KMS-11 (cell line): ENCODE data around the gene MOCS1.

ENCODE experiments used
- H2AFZ ChIP-seq: fragments of 200-600 bp; sonication (generic); 2 replicates; pipeline ENCODE4 v1.6.1; 2016; ENCODE audit warnings: antibody characterized with exemption, mixed run types, low read depth
- H3K27ac ChIP-seq: fragments of 200-600 bp; sonication (generic); 2 replicates; pipeline ENCODE4 v1.6.1; 2016; ENCODE audit warnings: mild to moderate bottlenecking, mixed run types
- H3K27me3 ChIP-seq: fragments of 200-600 bp; sonication (generic); 2 replicates; pipeline ENCODE4 v1.6.1; 2017; ENCODE audit warnings: mild to moderate bottlenecking, low read depth, mixed run types, moderate library complexity; ENCODE audit not compliant: insufficient read depth
- H3K36me3 ChIP-seq: fragments of 200-600 bp; sonication (generic); 2 replicates; pipeline ENCODE4 v1.6.1; 2017; ENCODE audit warnings: mild to moderate bottlenecking, mixed run types; ENCODE audit not compliant: insufficient read depth
- H3K4me1 ChIP-seq: fragments of 200-600 bp; sonication (generic); 2 replicates; pipeline ENCODE4 v1.6.1; 2016; ENCODE audit warnings: mild to moderate bottlenecking, low read depth, mixed run types; ENCODE audit not compliant: poor library complexity, severe bottlenecking
- H3K4me2 ChIP-seq: fragments of 200-600 bp; sonication (generic); 2 replicates; pipeline ENCODE4 v1.7.0; 2016; ENCODE audit warnings: mild to moderate bottlenecking, mixed run types
- H3K4me3 ChIP-seq: fragments of 200-600 bp; sonication (generic); IDR thresholded peaks from 2 replicates; pipeline ENCODE4 v1.6.1; 2017; ENCODE audit warnings: low read depth, low read length, mixed read lengths; ENCODE audit not compliant: insufficient read depth
- H3K79me2 ChIP-seq: fragments of 200-600 bp; sonication (generic); 2 replicates; pipeline ENCODE4 v1.6.1; 2016; ENCODE audit warnings: low read depth, mixed run types; ENCODE audit not compliant: insufficient read depth
- H3K9ac ChIP-seq: fragments of 200-600 bp; sonication (generic); 2 replicates; pipeline ENCODE4 v1.6.1; 2016; ENCODE audit warnings: mild to moderate bottlenecking, mixed run types
- H4K20me1 ChIP-seq: fragments of 200-600 bp; sonication (generic); 2 replicates; pipeline ENCODE4 v1.6.1; 2016; ENCODE audit warnings: mild to moderate bottlenecking, mixed run types; ENCODE audit not compliant: insufficient read depth
- TF ChIP-seq, protein P1 (sequence below): fragments of 200-600 bp; sonication (generic); conservative IDR thresholded peaks from 2 replicates; pipeline ENCODE4 v1.6.1; 2017; ENCODE audit warnings: low read depth, mild to moderate bottlenecking, antibody characterized with exemption, low read length, moderate library complexity, mixed read lengths

Gene MOCS1

GRCh38 chr6:39889229-39889628 lies 45.0 kb downstream of the MOCS1 start:
- no peak overlapping the region for H3K9ac ChIP-seq
- TF ChIP-seq, protein P1, sequence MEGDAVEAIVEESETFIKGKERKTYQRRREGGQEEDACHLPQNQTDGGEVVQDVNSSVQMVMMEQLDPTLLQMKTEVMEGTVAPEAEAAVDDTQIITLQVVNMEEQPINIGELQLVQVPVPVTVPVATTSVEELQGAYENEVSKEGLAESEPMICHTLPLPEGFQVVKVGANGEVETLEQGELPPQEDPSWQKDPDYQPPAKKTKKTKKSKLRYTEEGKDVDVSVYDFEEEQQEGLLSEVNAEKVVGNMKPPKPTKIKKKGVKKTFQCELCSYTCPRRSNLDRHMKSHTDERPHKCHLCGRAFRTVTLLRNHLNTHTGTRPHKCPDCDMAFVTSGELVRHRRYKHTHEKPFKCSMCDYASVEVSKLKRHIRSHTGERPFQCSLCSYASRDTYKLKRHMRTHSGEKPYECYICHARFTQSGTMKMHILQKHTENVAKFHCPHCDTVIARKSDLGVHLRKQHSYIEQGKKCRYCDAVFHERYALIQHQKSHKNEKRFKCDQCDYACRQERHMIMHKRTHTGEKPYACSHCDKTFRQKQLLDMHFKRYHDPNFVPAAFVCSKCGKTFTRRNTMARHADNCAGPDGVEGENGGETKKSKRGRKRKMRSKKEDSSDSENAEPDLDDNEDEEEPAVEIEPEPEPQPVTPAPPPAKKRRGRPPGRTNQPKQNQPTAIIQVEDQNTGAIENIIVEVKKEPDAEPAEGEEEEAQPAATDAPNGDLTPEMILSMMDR, result no peak
- H3K36me3 ChIP-seq, result no peaks in the 10 kb centered on the region
- no peak overlapping the region for H3K4me3 ChIP-seq
- no peaks in the 10 kb centered on the region for H3K27me3 ChIP-seq
- no peak overlapping the region for H3K27ac ChIP-seq
- no peak overlapping the region for H2AFZ ChIP-seq
- no peak overlapping the region for H3K4me2 ChIP-seq
- H4K20me1 ChIP-seq, result no peaks in the 10 kb centered on the region
- H3K79me2 ChIP-seq, result no peaks in the 10 kb centered on the region
- no peaks in the 10 kb centered on the region for H3K4me1 ChIP-seq

DNA sequence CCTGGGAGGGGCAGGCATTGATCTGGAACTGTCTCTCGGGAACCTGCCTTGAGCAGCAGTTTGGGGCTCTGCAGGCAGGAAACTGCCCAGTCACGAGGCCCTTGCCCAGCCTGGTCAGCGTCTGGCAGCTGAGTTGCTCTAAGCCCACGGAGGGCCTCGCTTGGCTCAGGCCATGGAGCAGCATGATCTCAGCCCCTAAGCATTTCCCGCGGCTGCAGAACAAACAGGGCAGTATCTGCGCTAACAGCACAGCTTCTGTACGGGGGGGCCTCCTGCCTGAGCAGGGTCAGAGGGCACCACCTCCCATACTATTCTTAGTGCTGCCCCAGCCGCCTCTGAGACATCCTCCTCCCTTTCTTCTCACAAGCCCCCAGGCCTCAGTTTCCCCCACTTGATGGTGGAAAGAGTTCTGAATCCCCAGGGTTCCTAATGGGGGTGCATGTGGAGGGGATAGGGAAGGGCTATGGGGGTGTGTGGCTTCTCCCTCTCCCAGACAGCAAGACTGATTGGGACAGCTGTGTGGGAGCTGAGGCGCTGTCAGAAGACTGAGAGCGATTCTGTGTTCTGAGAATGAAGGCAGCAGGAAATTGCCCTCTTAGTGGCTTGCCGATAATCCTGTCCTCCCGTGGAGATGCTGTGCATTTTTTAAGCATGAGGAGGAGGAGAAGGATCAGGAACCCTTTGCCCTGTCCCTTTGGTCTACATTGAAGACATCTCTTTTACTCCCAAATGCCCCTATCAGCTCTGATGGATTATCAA lies 46.4 kb downstream of the MOCS1 start:
- no peaks in the 10 kb centered on the region for H3K36me3 ChIP-seq
- H3K27me3 ChIP-seq, result no peaks in the 10 kb centered on the region
- H3K27ac ChIP-seq, result no peak overlapping the region
- no peaks in the 10 kb centered on the region for H4K20me1 ChIP-seq
- H3K4me3 ChIP-seq, result no peak overlapping the region
- H3K79me2 ChIP-seq, result no peaks in the 10 kb centered on the region
- H3K9ac ChIP-seq, result no peak overlapping the region
- H3K4me1 ChIP-seq, result no peaks in the 10 kb centered on the region
- no peak overlapping the region for H3K4me2 ChIP-seq
- H2AFZ ChIP-seq, result no peak overlapping the region
- TF ChIP-seq, protein P1, result no peak

GRCh38 chr6:39886871-39887270 lies 47.4 kb downstream of the MOCS1 start:
- Histone ChIP-seq H3K9ac (no peak overlapping the region), H3K79me2 (no peaks in the 10 kb centered on the region), H4K20me1 (no peaks in the 10 kb centered on the region), H3K4me1 (no peaks in the 10 kb centered on the region), H3K27ac (no peak overlapping the region), H3K36me3 (no peaks in the 10 kb centered on the region), H3K4me2 (no peak overlapping the region), H2AFZ (no peak overlapping the region), H3K27me3 (no peaks in the 10 kb centered on the region), H3K4me3 (no peak overlapping the region)
- TF ChIP-seq, protein P1, result no peak

GRCh38 chr6:39885691-39886090 lies 48.6 kb downstream of the MOCS1 start:
- no peaks in the 10 kb centered on the region for H3K27me3 ChIP-seq
- H3K4me2 ChIP-seq, result no peak overlapping the region
- no peak overlapping the region for H3K4me3 ChIP-seq
- H3K4me1 ChIP-seq, result no peaks in the 10 kb centered on the region
- H3K36me3 ChIP-seq, result no peaks in the 10 kb centered on the region
- no peak overlapping the region for H3K9ac ChIP-seq
- no peaks in the 10 kb centered on the region for H4K20me1 ChIP-seq
- H3K27ac ChIP-seq, result no peak overlapping the region
- TF ChIP-seq, protein P1, result no peak
- H3K79me2 ChIP-seq, result no peaks in the 10 kb centered on the region
- no peak overlapping the region for H2AFZ ChIP-seq
